OCI-LY3 (cell line): ENCODE results near the gene SLC39A2.

Experiments used
- H2AFZ ChIP-seq: fragments of 200-600, 300-600 bp; shearing (Covaris generic); 2 replicates; pipeline ENCODE4 v1.6.0; 2014; ENCODE audit warnings: antibody characterized with exemption, low read depth, low read length
- H3K27ac ChIP-seq: fragments of 200-600, 300-600 bp; sonication (generic); 2 replicates; pipeline ENCODE4 v1.5.1; 2014; ENCODE audit warnings: mild to moderate bottlenecking, low read length, moderate library complexity, mixed read lengths
- H3K27me3 ChIP-seq: fragments of 200-600, 300-600 bp; sonication (generic); 2 replicates; pipeline ENCODE4 v1.6.1; 2014; ENCODE audit warnings: low read depth, low read length, mixed read lengths
- H3K36me3 ChIP-seq: fragments of 200-600, 300-600 bp; sonication (generic); replicated peaks from 2 replicates; pipeline ENCODE3; 2014; ENCODE audit warnings: low read depth, low read length, mixed read lengths
- H3K4me1 ChIP-seq: fragments of 300-600, 200-600 bp; sonication (generic); 2 replicates; pipeline ENCODE4 v1.6.1; 2014; ENCODE audit warnings: low read length, mixed read lengths
- H3K4me2 ChIP-seq: fragments of 200-600, 300-600 bp; sonication (generic); 2 replicates; pipeline ENCODE4 v1.6.1; 2014; ENCODE audit warnings: low read length, mixed read lengths
- H3K4me3 ChIP-seq: fragments of 300-600, 200-600 bp; sonication (generic); 2 replicates; pipeline ENCODE4 v1.5.1; 2014; ENCODE audit warnings: antibody characterized with exemption, mild to moderate bottlenecking, low read length, moderate library complexity
- H3K79me2 ChIP-seq: fragments of 300-600, 200-600 bp; shearing (Covaris generic); 2 replicates; pipeline ENCODE4 v1.6.1; 2014; ENCODE audit warnings: mild to moderate bottlenecking, low read length, mixed read lengths
- H3K9ac ChIP-seq: fragments of 300-600, 200-600 bp; shearing (Covaris generic); 2 replicates; pipeline ENCODE4 v1.6.0; 2014; ENCODE audit warnings: mild to moderate bottlenecking, low read length, moderate library complexity
- H3K9me3 ChIP-seq: fragments of 200-600, 300-600 bp; shearing (Covaris generic); 2 replicates; pipeline ENCODE4 v1.6.1; 2014; ENCODE audit warnings: low read length, mixed read lengths; ENCODE audit not compliant: insufficient read depth
- H4K20me1 ChIP-seq: fragments of 200-600, 300-600 bp; sonication (generic); 2 replicates; pipeline ENCODE4 v1.6.1; 2016; ENCODE audit warnings: low read length, mixed read lengths; ENCODE audit not compliant: insufficient read depth
- EZH2phosphoT487 ChIP-seq: fragments of 200-600 bp; shearing (Covaris generic); IDR thresholded peaks from 2 replicates; pipeline ENCODE4 v1.6.1; 2018; ENCODE audit warnings: antibody characterized with exemption, mixed run types, low read depth
- TF ChIP-seq, protein P1 (sequence below): fragments of 200-600, 300-600 bp; sonication (generic); IDR thresholded peaks from 2 replicates; pipeline ENCODE4 v1.5.1; 2014; ENCODE audit warnings: antibody characterized with exemption, low read length, low read depth

The SLC39A2 gene

DNA sequence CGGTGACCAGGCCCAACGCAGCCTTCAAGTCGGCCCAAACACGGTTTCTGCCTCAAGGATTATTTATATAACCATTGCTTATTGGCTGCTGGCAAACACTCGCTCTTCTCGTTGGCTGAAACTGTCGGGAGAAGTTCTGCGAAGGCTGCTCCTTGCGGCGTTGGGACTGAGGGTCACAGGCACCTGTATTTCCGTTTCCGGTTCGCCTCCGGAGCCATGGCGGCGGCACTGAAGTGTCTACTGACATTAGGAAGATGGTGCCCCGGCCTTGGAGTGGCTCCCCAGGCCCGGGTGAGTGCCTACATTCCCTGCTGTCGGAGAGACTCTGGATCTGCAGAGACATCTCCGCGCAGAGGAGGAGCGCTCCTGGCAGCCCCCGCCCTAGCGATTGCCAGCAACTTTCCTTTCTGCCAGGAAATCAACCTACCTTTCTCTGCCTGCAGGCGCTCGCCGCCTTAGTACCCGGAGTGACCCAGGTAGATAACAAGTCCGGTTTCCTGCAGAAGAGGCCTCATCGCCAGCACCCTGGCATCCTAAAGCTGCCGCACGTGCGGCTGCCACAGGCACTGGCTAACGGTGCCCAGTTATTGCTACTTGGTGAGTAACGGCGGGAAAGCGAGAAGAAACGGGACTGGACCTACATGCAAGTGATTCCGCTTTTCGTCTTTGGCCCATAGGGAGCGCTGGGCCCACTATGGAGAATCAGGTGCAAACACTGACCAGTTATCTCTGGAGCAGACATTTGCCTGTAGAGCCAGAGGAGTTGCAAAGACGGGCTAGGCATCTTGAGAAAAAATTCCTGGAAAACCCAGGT is 9.1 kb upstream of the SLC39A2 start, which contains the start of gene METTL17:
METTL17 (plus strand) TSS at position 194 of the 814 bp plus-strand sequence; CDS start at position 217, 23 bp downstream.
- Histone ChIP-seq H3K4me2 (peak within 1 kb of the TSS; percentile 94), H3K9ac (peak within 1 kb of the TSS; percentile 79), H3K4me3 (peak within 1 kb of the TSS; percentile 93), H3K9me3 (no peaks in the 10 kb centered on the region), H2AFZ (peak within 1 kb of the TSS; percentile 41; the same call in 1 of the 2 replicates), H3K27me3 (no peaks in the 10 kb centered on the region), H3K36me3 (peaks cover 30% of the 10 kb centered on the region), H4K20me1 (no peaks in the 10 kb centered on the region), H3K79me2 (peaks cover 25% of the 10 kb centered on the region), H3K27ac (peak within 1 kb of the TSS; percentile 43), H3K4me1 (peaks cover 13% of the 10 kb centered on the region)
- TF ChIP-seq, protein P1, sequence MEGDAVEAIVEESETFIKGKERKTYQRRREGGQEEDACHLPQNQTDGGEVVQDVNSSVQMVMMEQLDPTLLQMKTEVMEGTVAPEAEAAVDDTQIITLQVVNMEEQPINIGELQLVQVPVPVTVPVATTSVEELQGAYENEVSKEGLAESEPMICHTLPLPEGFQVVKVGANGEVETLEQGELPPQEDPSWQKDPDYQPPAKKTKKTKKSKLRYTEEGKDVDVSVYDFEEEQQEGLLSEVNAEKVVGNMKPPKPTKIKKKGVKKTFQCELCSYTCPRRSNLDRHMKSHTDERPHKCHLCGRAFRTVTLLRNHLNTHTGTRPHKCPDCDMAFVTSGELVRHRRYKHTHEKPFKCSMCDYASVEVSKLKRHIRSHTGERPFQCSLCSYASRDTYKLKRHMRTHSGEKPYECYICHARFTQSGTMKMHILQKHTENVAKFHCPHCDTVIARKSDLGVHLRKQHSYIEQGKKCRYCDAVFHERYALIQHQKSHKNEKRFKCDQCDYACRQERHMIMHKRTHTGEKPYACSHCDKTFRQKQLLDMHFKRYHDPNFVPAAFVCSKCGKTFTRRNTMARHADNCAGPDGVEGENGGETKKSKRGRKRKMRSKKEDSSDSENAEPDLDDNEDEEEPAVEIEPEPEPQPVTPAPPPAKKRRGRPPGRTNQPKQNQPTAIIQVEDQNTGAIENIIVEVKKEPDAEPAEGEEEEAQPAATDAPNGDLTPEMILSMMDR: no peak
- no peak for TF ChIP-seq EZH2phosphoT487

DNA sequence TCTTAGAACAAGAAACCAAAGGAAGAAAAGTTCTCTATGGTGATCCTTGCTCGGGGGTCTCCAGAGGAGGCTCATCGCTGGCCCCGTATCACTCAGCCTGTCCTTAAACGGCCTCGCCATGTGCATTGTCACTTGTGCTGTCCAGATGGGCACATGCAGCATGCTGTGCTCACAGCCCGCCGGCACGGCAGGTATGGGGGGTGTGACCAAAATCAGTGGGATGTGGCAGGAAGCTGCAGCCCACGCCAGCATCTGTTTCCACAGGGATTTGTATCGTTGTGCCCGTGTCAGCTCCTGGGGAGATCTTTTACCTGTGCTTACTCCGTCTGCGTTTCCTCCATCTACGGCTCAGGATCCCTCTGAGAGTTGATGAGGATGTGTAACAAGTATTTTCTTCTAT is 2.6 kb upstream of the SLC39A2 start:
- no peak for TF ChIP-seq EZH2phosphoT487
- TF ChIP-seq, protein P1: no peak
- Histone ChIP-seq H3K4me1 (no peaks in the 10 kb centered on the region), H3K27ac (no peak overlapping the region), H3K27me3 (no peaks in the 10 kb centered on the region), H3K4me2 (no peak overlapping the region), H3K9ac (no peak overlapping the region), H3K79me2 (peaks cover 8% of the 10 kb centered on the region), H2AFZ (no peak overlapping the region), H3K4me3 (no peak overlapping the region), H3K36me3 (peaks cover 49% of the 10 kb centered on the region), H3K9me3 (no peaks in the 10 kb centered on the region), H4K20me1 (no peaks in the 10 kb centered on the region)

DNA sequence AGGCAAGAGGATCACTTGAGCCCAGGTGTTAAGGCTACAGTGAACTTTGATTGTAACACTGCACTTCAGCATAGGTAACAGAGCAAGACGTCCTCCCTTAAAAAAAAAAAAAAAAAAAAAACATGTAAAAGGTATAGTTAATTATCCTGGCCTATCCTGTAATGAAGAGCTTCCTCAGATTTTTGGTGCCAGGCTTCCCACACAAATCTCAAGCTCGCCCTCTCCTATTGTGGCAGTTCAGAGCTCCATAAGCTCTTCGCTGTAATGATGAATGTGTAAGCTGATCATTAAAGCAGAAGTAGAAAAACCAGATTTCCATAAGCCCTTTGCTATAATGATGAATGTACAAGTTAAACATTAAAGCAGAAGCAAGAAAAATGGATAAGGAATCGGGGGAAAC is 2.0 kb upstream of the SLC39A2 start:
- Histone ChIP-seq H2AFZ (no peak overlapping the region), H3K9me3 (no peaks in the 10 kb centered on the region), H3K4me1 (no peaks in the 10 kb centered on the region), H3K27ac (no peak overlapping the region), H3K27me3 (no peaks in the 10 kb centered on the region), H4K20me1 (no peaks in the 10 kb centered on the region), H3K4me2 (no peak overlapping the region), H3K4me3 (no peak overlapping the region), H3K36me3 (peaks cover 44% of the 10 kb centered on the region), H3K79me2 (0 out of 2 replicates have a peak, but pooled peaks cover 3% of the 10 kb centered on the region), H3K9ac (no peak overlapping the region)
- no peak for TF ChIP-seq EZH2phosphoT487
- TF ChIP-seq, protein P1: no peak

DNA sequence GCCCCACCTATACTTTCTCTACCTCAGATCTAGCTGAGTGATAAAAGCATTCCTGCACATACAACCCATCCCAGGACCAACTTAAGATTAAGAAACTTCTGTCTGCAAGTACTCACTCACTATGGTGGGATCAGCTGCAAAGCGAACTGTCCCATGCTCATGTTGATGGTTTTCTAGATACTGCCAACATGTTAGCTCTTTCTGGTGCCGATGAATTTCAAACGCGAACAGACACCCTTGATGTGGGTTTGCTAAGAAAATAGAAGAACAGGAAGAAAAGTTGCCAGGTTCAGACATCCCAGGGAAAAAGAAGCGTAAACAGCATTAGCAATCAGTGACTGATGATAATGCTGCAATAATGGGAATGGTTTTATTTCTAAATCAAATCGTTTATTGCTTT is 1.5 kb upstream of the SLC39A2 start:
- Histone ChIP-seq H3K27me3 (no peaks in the 10 kb centered on the region), H2AFZ (no peak overlapping the region), H3K36me3 (peaks cover 40% of the 10 kb centered on the region), H3K9me3 (no peaks in the 10 kb centered on the region), H3K79me2 (0 out of 2 replicates have a peak, but pooled peaks cover under 1% of the 10 kb centered on the region), H4K20me1 (no peaks in the 10 kb centered on the region), H3K4me3 (no peak overlapping the region), H3K4me2 (no peak overlapping the region), H3K9ac (no peak overlapping the region), H3K27ac (no peak overlapping the region), H3K4me1 (no peaks in the 10 kb centered on the region)
- TF ChIP-seq EZH2phosphoT487: no peak
- TF ChIP-seq, protein P1: no peak
